ENCODE results near the gene ENKD1. TPM values are rescaled to one million over a fixed set of nuclear protein-coding genes. Genes with fewer than 3 reads are reported as not detected.
A peak's percentile ranks its signal among the peaks of the same experiment; 100 is the strongest.

Gene ENKD1
- total and polyA plus RNA-seq, 10 of the 15 experiments (the other 5 are each of a cell fraction or from before 2014, with no cell fraction given) = 0.19 to 8.1 (median 2.8) TPM

DNA sequence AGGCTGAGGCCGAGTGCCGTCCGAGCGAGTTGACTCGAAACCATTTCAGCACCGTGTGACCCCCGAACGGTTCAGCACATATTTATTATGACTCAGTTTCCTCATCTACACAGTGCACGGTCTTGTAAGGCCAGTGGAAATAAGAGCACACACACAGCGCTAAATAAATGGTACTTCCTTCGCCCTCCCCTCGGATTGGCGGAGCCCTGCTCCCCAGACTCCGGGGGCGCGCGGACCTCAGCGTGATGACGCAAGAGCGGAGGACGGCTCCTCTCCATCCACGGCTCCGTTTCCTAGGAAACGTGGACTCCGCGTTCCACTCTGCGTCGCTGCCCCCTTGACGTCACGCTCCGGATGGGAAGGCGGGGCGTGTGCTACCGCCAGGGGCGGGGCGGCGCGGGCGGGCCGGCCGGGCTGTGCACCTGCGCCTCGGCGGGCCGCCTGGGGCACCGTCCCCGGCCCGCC, 6.0 kb downstream of the ENKD1 start, which contains the start of gene PARD6A (continued):
- TF ChIP-seq, protein P1, sequence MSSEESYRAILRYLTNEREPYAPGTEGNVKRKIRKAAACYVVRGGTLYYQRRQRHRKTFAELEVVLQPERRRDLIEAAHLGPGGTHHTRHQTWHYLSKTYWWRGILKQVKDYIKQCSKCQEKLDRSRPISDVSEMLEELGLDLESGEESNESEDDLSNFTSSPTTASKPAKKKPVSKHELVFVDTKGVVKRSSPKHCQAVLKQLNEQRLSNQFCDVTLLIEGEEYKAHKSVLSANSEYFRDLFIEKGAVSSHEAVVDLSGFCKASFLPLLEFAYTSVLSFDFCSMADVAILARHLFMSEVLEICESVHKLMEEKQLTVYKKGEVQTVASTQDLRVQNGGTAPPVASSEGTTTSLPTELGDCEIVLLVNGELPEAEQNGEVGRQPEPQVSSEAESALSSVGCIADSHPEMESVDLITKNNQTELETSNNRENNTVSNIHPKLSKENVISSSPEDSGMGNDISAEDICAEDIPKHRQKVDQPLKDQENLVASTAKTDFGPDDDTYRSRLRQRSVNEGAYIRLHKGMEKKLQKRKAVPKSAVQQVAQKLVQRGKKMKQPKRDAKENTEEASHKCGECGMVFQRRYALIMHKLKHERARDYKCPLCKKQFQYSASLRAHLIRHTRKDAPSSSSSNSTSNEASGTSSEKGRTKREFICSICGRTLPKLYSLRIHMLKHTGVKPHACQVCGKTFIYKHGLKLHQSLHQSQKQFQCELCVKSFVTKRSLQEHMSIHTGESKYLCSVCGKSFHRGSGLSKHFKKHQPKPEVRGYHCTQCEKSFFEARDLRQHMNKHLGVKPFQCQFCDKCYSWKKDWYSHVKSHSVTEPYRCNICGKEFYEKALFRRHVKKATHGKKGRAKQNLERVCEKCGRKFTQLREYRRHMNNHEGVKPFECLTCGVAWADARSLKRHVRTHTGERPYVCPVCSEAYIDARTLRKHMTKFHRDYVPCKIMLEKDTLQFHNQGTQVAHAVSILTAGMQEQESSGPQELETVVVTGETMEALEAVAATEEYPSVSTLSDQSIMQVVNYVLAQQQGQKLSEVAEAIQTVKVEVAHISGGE (CRISPR knock-in tag; IDR thresholded peaks at IDR 0.05) = no peak
- TF ChIP-seq ATF7 (IDR thresholded peaks at IDR 0.05; ENCODE audit: low read depth) (peak; percentile 91), SMC3 (IDR thresholded peaks at IDR 0.05; ENCODE audit: borderline replicate concordance, low read length) (no peak), SIN3A (IDR thresholded peaks at IDR 0.05; ENCODE audit: low read depth, low read length) (peak; percentile 59; the same call in 1 of the 2 replicates), TCF12 (IDR thresholded peaks at IDR 0.05; ENCODE audit: low read depth, low read length) (0 out of 2 replicates have a peak, but pooled peaks have one; percentile 45), RFX5 (IDR thresholded peaks at IDR 0.05; ENCODE audit: low read depth, low read length) (peak; percentile 51; the same call in 1 of the 2 replicates), ZNF207 (IDR thresholded peaks at IDR 0.05; ENCODE audit: borderline replicate concordance) (peak; percentile 61; the same call in 1 of the 2 replicates), RUNX3 (IDR thresholded peaks at IDR 0.05; ENCODE audit: low read length) (no peak), ZNF384 (IDR thresholded peaks at IDR 0.05; ENCODE audit: borderline replicate concordance, low read depth, low read length) (no peak), YBX1 (IDR thresholded peaks at IDR 0.05) (no peak), RAD21 (IDR thresholded peaks at IDR 0.05; ENCODE audit: insufficient read depth, low read depth, low read length) (no peak), WRNIP1 (IDR thresholded peaks at IDR 0.05; ENCODE audit: borderline replicate concordance, low read depth, low read length) (no peak)
- TF ChIP-seq, protein P2, sequence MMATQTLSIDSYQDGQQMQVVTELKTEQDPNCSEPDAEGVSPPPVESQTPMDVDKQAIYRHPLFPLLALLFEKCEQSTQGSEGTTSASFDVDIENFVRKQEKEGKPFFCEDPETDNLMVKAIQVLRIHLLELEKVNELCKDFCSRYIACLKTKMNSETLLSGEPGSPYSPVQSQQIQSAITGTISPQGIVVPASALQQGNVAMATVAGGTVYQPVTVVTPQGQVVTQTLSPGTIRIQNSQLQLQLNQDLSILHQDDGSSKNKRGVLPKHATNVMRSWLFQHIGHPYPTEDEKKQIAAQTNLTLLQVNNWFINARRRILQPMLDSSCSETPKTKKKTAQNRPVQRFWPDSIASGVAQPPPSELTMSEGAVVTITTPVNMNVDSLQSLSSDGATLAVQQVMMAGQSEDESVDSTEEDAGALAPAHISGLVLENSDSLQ (IDR thresholded peaks at IDR 0.05) = peak; percentile 43; the same call in 1 of the 2 replicates
- TF ChIP-seq, protein P3, sequence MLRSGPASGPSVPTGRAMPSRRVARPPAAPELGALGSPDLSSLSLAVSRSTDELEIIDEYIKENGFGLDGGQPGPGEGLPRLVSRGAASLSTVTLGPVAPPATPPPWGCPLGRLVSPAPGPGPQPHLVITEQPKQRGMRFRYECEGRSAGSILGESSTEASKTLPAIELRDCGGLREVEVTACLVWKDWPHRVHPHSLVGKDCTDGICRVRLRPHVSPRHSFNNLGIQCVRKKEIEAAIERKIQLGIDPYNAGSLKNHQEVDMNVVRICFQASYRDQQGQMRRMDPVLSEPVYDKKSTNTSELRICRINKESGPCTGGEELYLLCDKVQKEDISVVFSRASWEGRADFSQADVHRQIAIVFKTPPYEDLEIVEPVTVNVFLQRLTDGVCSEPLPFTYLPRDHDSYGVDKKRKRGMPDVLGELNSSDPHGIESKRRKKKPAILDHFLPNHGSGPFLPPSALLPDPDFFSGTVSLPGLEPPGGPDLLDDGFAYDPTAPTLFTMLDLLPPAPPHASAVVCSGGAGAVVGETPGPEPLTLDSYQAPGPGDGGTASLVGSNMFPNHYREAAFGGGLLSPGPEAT (IDR thresholded peaks at IDR 0.05; ENCODE audit: low read depth) = peak; percentile 54; the same call in 1 of the 2 replicates

Measured in GM12878 (cell line).